WERI-Rb-1 (cell line): ENCODE results near the gene IL3.

ENCODE experiments used
- DNase-seq: peaks from one replicate; pipeline ENCODE4 v3.0.0-alpha.2; 2020
- H3K27ac ChIP-seq: fragments of 250-450 bp; sonication (Bioruptor Pico); 2 replicates; pipeline ENCODE4 v1.5.1; 2020; ENCODE audit warnings: mild to moderate bottlenecking, moderate library complexity
- H3K27me3 ChIP-seq: fragments of 250-450 bp; sonication (Bioruptor Pico); 2 replicates; pipeline ENCODE4 v1.5.1; 2021; ENCODE audit warnings: mild to moderate bottlenecking, low read depth, moderate library complexity; ENCODE audit not compliant: insufficient read depth, severe bottlenecking
- H3K36me3 ChIP-seq: fragments of 250-450 bp; sonication (Bioruptor Pico); 2 replicates; pipeline ENCODE4 v1.5.1; 2020; ENCODE audit warnings: mild to moderate bottlenecking, moderate library complexity
- H3K4me3 ChIP-seq: 2 replicates; pipeline ENCODE4 v1.5.1; 2011; ENCODE audit warnings: low read depth, mild to moderate bottlenecking, control low read depth, low read length
- H3K9me3 ChIP-seq: fragments of 250-450 bp; sonication (Bioruptor Pico); 2 replicates; pipeline ENCODE4 v1.5.1; 2021; ENCODE audit warnings: mild to moderate bottlenecking, moderate library complexity; ENCODE audit not compliant: severe bottlenecking
- CTCF ChIP-seq: IDR thresholded peaks from 2 replicates; pipeline ENCODE4 v1.5.1; 2011; ENCODE audit warnings: low read depth, mild to moderate bottlenecking, control low read depth, inconsistent platforms, low read length

Gene IL3

GRCh38 chr5:132101385-132101880 lies 41.0 kb downstream of the IL3 start:
- Histone ChIP-seq H3K27me3 (no peaks in the 10 kb centered on the region), H3K9me3 (no peaks in the 10 kb centered on the region), H3K4me3 (no peak overlapping the region), H3K27ac (no peak overlapping the region), H3K36me3 (no peaks in the 10 kb centered on the region)
- no peak for TF ChIP-seq CTCF
- no peak for DNase-seq

- no peak for TF ChIP-seq CTCF
- Histone ChIP-seq H3K27ac (no peak overlapping the region), H3K9me3 (no peaks in the 10 kb centered on the region), H3K36me3 (no peaks in the 10 kb centered on the region), H3K27me3 (no peaks in the 10 kb centered on the region), H3K4me3 (no peak overlapping the region)
- DNase-seq, result no peak
These were observed 41.7 kb downstream of the IL3 start for GRCh38 chr5:132102101-132102701.

GRCh38 chr5:132102944-132103331 lies 42.5 kb downstream of the IL3 start:
- H3K27ac ChIP-seq, result no peak overlapping the region
- no peak overlapping the region for H3K4me3 ChIP-seq

GRCh38 chr5:132103332-132103951 lies 43.0 kb downstream of the IL3 start:
- no peaks in the 10 kb centered on the region for H3K27me3 ChIP-seq
- TF ChIP-seq CTCF, result no peak
- no peak overlapping the region for H3K27ac ChIP-seq
- H3K36me3 ChIP-seq, result no peaks in the 10 kb centered on the region
- DNase-seq, result no peak
- no peak overlapping the region for H3K4me3 ChIP-seq
- no peaks in the 10 kb centered on the region for H3K9me3 ChIP-seq

More at GRCh38 chr5:132102944-132103331, 42.5 kb downstream of the IL3 start:
- no peak for TF ChIP-seq CTCF
- Histone ChIP-seq H3K9me3 (no peaks in the 10 kb centered on the region), H3K27me3 (no peaks in the 10 kb centered on the region), H3K36me3 (no peaks in the 10 kb centered on the region)
- no peak for DNase-seq

- H3K27me3 ChIP-seq, result no peaks in the 10 kb centered on the region
- H3K4me3 ChIP-seq, result no peak overlapping the region
- no peak for DNase-seq
- H3K9me3 ChIP-seq, result no peaks in the 10 kb centered on the region
- no peak for TF ChIP-seq CTCF
- no peak overlapping the region for H3K27ac ChIP-seq
- no peaks in the 10 kb centered on the region for H3K36me3 ChIP-seq
These were observed 43.5 kb downstream of the IL3 start for GRCh38 chr5:132103969-132104391.
